ENCODE data around the gene IGDCC3.

DNA sequence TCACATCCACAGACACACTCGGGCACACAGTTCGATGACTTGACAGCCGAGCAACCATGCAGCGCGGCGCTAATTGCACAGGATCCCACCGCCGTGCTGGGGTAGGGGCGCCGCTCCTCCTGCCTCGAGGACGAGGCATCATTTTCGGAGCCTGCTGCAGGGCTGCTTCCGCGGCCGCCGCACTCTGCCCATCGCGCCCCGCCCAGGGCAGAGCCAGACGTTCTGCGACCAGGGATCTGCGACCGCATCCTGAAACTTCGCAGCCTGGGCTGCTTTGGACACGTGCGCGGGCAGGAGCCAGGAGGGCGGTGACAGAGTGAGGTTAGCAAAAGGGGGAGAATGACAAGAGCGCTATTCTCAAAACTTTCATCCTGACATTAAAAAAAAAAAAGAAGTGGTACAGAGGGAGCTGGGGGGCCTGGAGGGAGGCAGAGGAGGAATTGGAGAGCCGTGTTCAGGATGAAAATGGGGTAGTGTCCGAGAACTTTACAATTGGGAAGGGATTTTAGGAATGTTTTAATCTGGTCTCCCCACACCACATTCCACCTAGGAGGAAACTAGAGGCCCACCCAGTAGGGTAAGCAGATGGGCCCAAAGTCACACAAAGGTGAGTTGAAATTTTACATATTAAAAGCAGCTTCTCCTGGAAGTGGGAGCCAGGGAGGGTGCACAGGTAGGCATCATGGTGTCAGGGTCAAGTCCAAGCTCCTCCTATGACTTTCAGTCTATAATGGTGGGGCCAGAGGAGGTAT is 15.9 kb downstream of the IGDCC3 start:
- TF ChIP-seq SP1 (IDR thresholded peaks at IDR 0.05; ENCODE audit: low read depth, low read length) = no peak
- TF ChIP-seq, protein P1, sequence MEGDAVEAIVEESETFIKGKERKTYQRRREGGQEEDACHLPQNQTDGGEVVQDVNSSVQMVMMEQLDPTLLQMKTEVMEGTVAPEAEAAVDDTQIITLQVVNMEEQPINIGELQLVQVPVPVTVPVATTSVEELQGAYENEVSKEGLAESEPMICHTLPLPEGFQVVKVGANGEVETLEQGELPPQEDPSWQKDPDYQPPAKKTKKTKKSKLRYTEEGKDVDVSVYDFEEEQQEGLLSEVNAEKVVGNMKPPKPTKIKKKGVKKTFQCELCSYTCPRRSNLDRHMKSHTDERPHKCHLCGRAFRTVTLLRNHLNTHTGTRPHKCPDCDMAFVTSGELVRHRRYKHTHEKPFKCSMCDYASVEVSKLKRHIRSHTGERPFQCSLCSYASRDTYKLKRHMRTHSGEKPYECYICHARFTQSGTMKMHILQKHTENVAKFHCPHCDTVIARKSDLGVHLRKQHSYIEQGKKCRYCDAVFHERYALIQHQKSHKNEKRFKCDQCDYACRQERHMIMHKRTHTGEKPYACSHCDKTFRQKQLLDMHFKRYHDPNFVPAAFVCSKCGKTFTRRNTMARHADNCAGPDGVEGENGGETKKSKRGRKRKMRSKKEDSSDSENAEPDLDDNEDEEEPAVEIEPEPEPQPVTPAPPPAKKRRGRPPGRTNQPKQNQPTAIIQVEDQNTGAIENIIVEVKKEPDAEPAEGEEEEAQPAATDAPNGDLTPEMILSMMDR (IDR thresholded peaks at IDR 0.05 in 2 of 3, conservative IDR thresholded peaks at IDR 0.05 in 1 of 3; ENCODE audit: control insufficient read depth in 2 of 3, extremely low read depth in 1 of 3, insufficient read depth in 1 of 3, low read depth in 3 of 3, low read length in 3 of 3) = no peak
